CD14-positive monocyte (primary cell): ENCODE measurements around the gene KRTAP12-2. TPM values are rescaled to one million over a fixed set of nuclear protein-coding genes. Genes with fewer than 3 reads are reported as not detected.

Experiments used
- DNase-seq, 3 donors: peaks; one replicate each; pipeline ENCODE4 v3.0.0-alpha.2; 2011 to 2022
- H2AFZ ChIP-seq: 2 replicates; pipeline ENCODE4 v1.6.0; 2012; ENCODE audit warnings: mild to moderate bottlenecking, low read depth, low read length, inconsistent platforms; ENCODE audit not compliant: insufficient read depth, poor library complexity, severe bottlenecking
- H3K27ac ChIP-seq, 2 donors: 1 replicate in 1 of 2; 2 replicates in 1 of 2; pipeline ENCODE4 v1.5.1; 2012 to 2013; ENCODE audit warnings: low read length in 2 of 2, control low read depth in 1 of 2, inconsistent platforms in 1 of 2, low read depth in 1 of 2, mild to moderate bottlenecking in 1 of 2
- H3K27me3 ChIP-seq, 2 donors: one replicate each; pipeline versions ENCODE4 v1.6.0 to v1.6.1; 2011 to 2013; ENCODE audit warnings: low read length in 2 of 2; ENCODE audit not compliant: control insufficient read depth in 2 of 2, insufficient read depth in 2 of 2
- H3K36me3 ChIP-seq, 2 donors: replicated peaks in 1 of 2; 1 replicate in 1 of 2; 2 replicates in 1 of 2; pipeline versions ENCODE4 v1.5.1 to v1.6.1; 2012 to 2013; ENCODE audit warnings: low read length in 2 of 2, control low read depth in 1 of 2, inconsistent platforms in 1 of 2, mild to moderate bottlenecking in 1 of 2; ENCODE audit not compliant: insufficient read depth in 2 of 2, control insufficient read depth in 1 of 2
- H3K4me1 ChIP-seq, 2 donors: 1 replicate in 1 of 2; 2 replicates in 1 of 2; pipeline versions ENCODE4 v1.5.1 to v1.6.1; 2012 to 2013; ENCODE audit warnings: low read length in 2 of 2, control low read depth in 1 of 2, inconsistent platforms in 1 of 2, mild to moderate bottlenecking in 1 of 2, moderate library complexity in 1 of 2; ENCODE audit not compliant: insufficient read depth in 2 of 2, control insufficient read depth in 1 of 2
- H3K4me2 ChIP-seq: replicated peaks from 2 replicates; pipeline ENCODE3; 2012; ENCODE audit warnings: low read length, moderate library complexity, mild to moderate bottlenecking; ENCODE audit not compliant: poor library complexity, severe bottlenecking; ENCODE audit errors: extremely low read depth
- H3K4me3 ChIP-seq, 3 experiments: fragments of 200-600 bp in 1 of 3; sonication (generic) in 1 of 3; replicated peaks in 1 of 3; 1 replicate in 2 of 3; 2 replicates in 1 of 3; pipeline ENCODE4 v1.5.1; 2011 to 2013; ENCODE audit warnings: low read length in 3 of 3, mild to moderate bottlenecking in 3 of 3, control low read depth in 2 of 3, low read depth in 2 of 3, inconsistent platforms in 1 of 3, moderate library complexity in 1 of 3
- H3K79me2 ChIP-seq: 2 replicates; pipeline ENCODE4 v1.6.0; 2012; ENCODE audit warnings: mild to moderate bottlenecking, control low read depth, inconsistent platforms, low read length, moderate library complexity; ENCODE audit not compliant: insufficient read depth
- H3K9ac ChIP-seq: 2 replicates; pipeline ENCODE4 v1.6.0; 2017; ENCODE audit warnings: low read length, mild to moderate bottlenecking; ENCODE audit not compliant: insufficient read depth, poor library complexity, severe bottlenecking
- H3K9me3 ChIP-seq, 2 donors: replicated peaks in 1 of 2; 1 replicate in 1 of 2; 2 replicates in 1 of 2; pipeline versions ENCODE4 v1.5.1 to v1.6.1; 2012 to 2013; ENCODE audit warnings: low read length in 2 of 2, control low read depth in 1 of 2; ENCODE audit not compliant: control insufficient read depth in 1 of 2, insufficient read depth in 1 of 2
- H4K20me1 ChIP-seq: 2 replicates; pipeline ENCODE4 v1.6.0; 2012; ENCODE audit warnings: mild to moderate bottlenecking, low read length, control low read depth, moderate library complexity; ENCODE audit not compliant: insufficient read depth
- H3K27ac Mint-ChIP-seq, 7 donors: one replicate each; pipeline ENCODE4 v1.8.0; 2020; ENCODE audit warnings: mild to moderate bottlenecking in 7 of 7, mixed read lengths in 7 of 7, moderate library complexity in 6 of 7, inconsistent platforms in 2 of 7
- H3K27me3 Mint-ChIP-seq, 3 donors: one replicate each; pipeline ENCODE4 v1.8.0; 2021 to 2022; ENCODE audit warnings: low read depth in 3 of 3, mild to moderate bottlenecking in 3 of 3, mixed read lengths in 3 of 3, moderate library complexity in 3 of 3, inconsistent platforms in 1 of 3
- H3K36me3 Mint-ChIP-seq, 2 donors: one replicate each; pipeline ENCODE4 v1.8.0; 2020; ENCODE audit warnings: mixed read lengths in 2 of 2, inconsistent platforms in 1 of 2, mild to moderate bottlenecking in 1 of 2
- H3K4me1 Mint-ChIP-seq: one replicate; pipeline ENCODE4 v1.8.0; 2020; ENCODE audit warnings: mild to moderate bottlenecking, mixed read lengths
- H3K4me3 Mint-ChIP-seq, 2 donors: one replicate each; pipeline ENCODE4 v1.8.0; 2020; ENCODE audit warnings: mild to moderate bottlenecking in 2 of 2, mixed read lengths in 2 of 2, moderate library complexity in 1 of 2
- H3K9me3 Mint-ChIP-seq, 7 donors: one replicate each; pipeline ENCODE4 v1.8.0; 2020 to 2022; ENCODE audit warnings: mixed read lengths in 7 of 7, mild to moderate bottlenecking in 6 of 7, moderate library complexity in 6 of 7, inconsistent platforms in 2 of 7
- WGBS: methylation state at CpG from one replicate; pipeline ENCODE4 v1.1.5; 2013; ENCODE audit warnings: missing lambda C conversion rate; ENCODE audit not compliant: insufficient coverage; 5-methylcytosine and 5-hydroxymethylcytosine counted together
- intact Hi-C, 2 donors: fragments of 100-400 bp; cut with micrococcal nuclease; formaldehyde crosslinking; loops; one replicate each; pipeline versions ENCODE4 v1.15.0 to v1.15.1; 2023
- polyA plus RNA-seq, 3 donors: library from polyadenylated mRNA; depleted of rRNA in 1 of 3; unstranded in 2 of 3; stranded (reverse) in 1 of 3; fragments of 300-500 nt in 2 of 3; fragments of >200 nt in 1 of 3; fragmentation: Illumina TruSeq in 2 of 3; gene quantifications; 1 replicate in 2 of 3; 2 replicates in 1 of 3; pipeline ENCODE4 v1.2.3, GENCODE V29; 2012 to 2021
- TF ChIP-seq, protein P1 (sequence below): fragments of 200-600 bp; IDR thresholded peaks from one replicate; pipeline ENCODE4 v1.8.0; 2022; ENCODE audit warnings: antibody characterized with exemption, mild to moderate bottlenecking

KRTAP12-2 gene
- polyA plus RNA-seq, 3 donors = not detected

DNA sequence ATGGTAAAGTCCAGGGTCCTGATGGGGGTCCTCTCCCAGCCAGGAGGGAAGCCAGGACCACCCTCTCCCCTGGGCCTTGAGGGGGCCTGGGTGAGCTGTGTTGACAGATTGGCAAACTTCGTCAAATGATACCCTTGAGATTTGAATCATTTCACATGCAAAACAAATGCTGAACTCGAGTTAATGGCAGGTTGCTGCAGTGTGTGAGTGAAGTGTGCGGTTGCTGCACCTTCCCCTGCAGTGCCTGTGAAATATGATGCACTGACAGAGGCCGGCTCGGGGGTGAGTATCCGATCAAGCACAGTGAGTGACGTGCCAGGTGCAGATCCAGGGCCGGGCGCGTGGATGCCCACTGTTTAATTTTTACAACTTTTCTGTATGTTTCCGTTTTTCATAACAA, 20.9 kb upstream of the KRTAP12-2 start:
- TF ChIP-seq, protein P1, sequence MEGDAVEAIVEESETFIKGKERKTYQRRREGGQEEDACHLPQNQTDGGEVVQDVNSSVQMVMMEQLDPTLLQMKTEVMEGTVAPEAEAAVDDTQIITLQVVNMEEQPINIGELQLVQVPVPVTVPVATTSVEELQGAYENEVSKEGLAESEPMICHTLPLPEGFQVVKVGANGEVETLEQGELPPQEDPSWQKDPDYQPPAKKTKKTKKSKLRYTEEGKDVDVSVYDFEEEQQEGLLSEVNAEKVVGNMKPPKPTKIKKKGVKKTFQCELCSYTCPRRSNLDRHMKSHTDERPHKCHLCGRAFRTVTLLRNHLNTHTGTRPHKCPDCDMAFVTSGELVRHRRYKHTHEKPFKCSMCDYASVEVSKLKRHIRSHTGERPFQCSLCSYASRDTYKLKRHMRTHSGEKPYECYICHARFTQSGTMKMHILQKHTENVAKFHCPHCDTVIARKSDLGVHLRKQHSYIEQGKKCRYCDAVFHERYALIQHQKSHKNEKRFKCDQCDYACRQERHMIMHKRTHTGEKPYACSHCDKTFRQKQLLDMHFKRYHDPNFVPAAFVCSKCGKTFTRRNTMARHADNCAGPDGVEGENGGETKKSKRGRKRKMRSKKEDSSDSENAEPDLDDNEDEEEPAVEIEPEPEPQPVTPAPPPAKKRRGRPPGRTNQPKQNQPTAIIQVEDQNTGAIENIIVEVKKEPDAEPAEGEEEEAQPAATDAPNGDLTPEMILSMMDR = no peak
- Histone ChIP-seq H3K9me3 (peaks cover 0 to 5% of the 10 kb centered on the region in 2 donors), H3K4me2 (no peak overlapping the region), H3K27ac (no peak overlapping the region), H3K27me3 (peaks cover 0 to 3% of the 10 kb centered on the region in 2 donors), H3K4me1 (no peaks in the 10 kb centered on the region), H3K36me3 (no peaks in the 10 kb centered on the region), H4K20me1 (no peaks in the 10 kb centered on the region), H3K79me2 (no peaks in the 10 kb centered on the region), H3K4me3 (no peak overlapping the region), H3K9ac (no peak overlapping the region), H2AFZ (no peak overlapping the region)
- intact Hi-C loops = no loop called here
- H3K4me1 Mint-ChIP-seq = no peaks in the 10 kb centered on the region
- peaks cover 0 to 10% (median 6%) of the 10 kb centered on the region in 7 donors for H3K9me3 Mint-ChIP-seq
- H3K4me3 Mint-ChIP-seq = no peak overlapping the region
- no peak for DNase-seq
- H3K27me3 Mint-ChIP-seq = peaks cover 6 to 29% (median 19%) of the 10 kb centered on the region in 3 donors
- no peak overlapping the region for H3K27ac Mint-ChIP-seq
- H3K36me3 Mint-ChIP-seq = no peaks in the 10 kb centered on the region
- WGBS = 98% methylated on average over 8 of the region's 11 CpGs

DNA sequence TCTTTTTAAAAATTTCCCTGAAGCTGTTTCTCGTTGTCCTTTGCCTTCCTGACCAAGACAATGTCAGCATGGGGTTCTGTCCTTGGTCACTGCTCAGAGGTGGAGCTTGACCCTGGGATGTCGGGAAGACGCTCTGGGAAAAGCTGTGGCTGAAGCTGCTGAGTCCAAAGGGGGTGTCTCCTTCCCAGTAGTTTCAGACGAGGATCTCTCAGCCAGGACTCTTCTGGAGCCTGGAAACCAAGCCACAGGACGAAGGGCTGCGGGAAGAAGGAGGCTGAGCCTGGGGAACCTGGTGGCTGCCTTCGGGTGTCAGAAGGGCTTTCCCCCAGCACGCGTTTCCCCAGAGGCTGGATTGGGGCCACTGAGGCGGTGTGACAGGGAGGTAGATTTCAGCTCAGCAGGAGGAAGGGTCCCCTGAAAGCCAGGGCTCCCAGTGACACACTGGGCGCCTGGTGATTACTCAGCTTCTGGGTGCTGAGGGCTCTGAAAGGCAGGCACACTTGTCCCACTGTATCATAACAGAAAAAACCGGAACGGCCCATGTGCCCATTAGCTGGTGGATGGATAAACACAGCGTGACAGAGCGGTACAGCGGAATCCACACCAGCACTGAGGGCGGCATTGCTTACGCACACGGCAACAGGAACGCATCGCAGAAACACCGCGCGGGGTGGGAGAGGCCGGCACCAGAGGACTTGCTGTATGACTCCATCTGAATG, 20.3 kb upstream of the KRTAP12-2 start:
- whole genome bisulfite sequencing = 90% methylated on average over 22 of the region's 25 CpGs

More for the DNA sequence above, 20.3 kb upstream of the KRTAP12-2 start:
- Mint-ChIP-seq H3K4me3 (no peak overlapping the region), H3K4me1 (no peaks in the 10 kb centered on the region), H3K27ac (no peak overlapping the region), H3K36me3 (no peaks in the 10 kb centered on the region), H3K9me3 (peaks cover 0 to 4% (median 1%) of the 10 kb centered on the region in 7 donors), H3K27me3 (peaks cover 10 to 27% (median 19%) of the 10 kb centered on the region in 3 donors)
- Histone ChIP-seq H3K79me2 (no peaks in the 10 kb centered on the region), H2AFZ (no peak overlapping the region), H3K36me3 (no peaks in the 10 kb centered on the region), H3K9me3 (no peaks in the 10 kb centered on the region), H3K27me3 (no peaks in the 10 kb centered on the region), H3K27ac (no peak overlapping the region), H4K20me1 (no peaks in the 10 kb centered on the region), H3K4me2 (no peak overlapping the region), H3K9ac (no peak overlapping the region), H3K4me3 (no peak overlapping the region), H3K4me1 (no peaks in the 10 kb centered on the region)
- TF ChIP-seq, protein P1 = no peak
- intact Hi-C loops = no loop called here
- DNase-seq = no peak
